Endothelial cell (in vitro differentiated cells): ENCODE measurements around the gene CARMIL1. TPM values are rescaled to one million over a fixed set of nuclear protein-coding genes. Genes with fewer than 3 reads are reported as not detected.

ENCODE experiments used
- DNase-seq: peaks from one replicate; pipeline ENCODE4 v3.0.0; 2021; ENCODE audit warnings: low spot score
- H3K27ac Mint-ChIP-seq: one replicate; pipeline ENCODE4 v1.8.0; 2021; ENCODE audit warnings: mixed read lengths, inconsistent platforms; ENCODE audit not compliant: unreplicated experiment
- H3K27me3 Mint-ChIP-seq: one replicate; pipeline ENCODE4 v1.8.0; 2021; ENCODE audit warnings: mild to moderate bottlenecking, moderate library complexity, mixed read lengths, inconsistent platforms; ENCODE audit not compliant: unreplicated experiment
- H3K36me3 Mint-ChIP-seq: one replicate; pipeline ENCODE4 v1.8.0; 2021; ENCODE audit warnings: mild to moderate bottlenecking, low read depth, mixed read lengths, inconsistent platforms; ENCODE audit not compliant: unreplicated experiment
- H3K4me1 Mint-ChIP-seq: one replicate; pipeline ENCODE4 v1.8.0; 2021; ENCODE audit warnings: mild to moderate bottlenecking, mixed read lengths, inconsistent platforms; ENCODE audit not compliant: unreplicated experiment
- H3K4me3 Mint-ChIP-seq: one replicate; pipeline ENCODE4 v1.8.0; 2021; ENCODE audit warnings: mild to moderate bottlenecking, mixed read lengths, inconsistent platforms; ENCODE audit not compliant: unreplicated experiment
- H3K9me3 Mint-ChIP-seq: one replicate; pipeline ENCODE4 v1.8.0; 2021; ENCODE audit warnings: mixed read lengths, inconsistent platforms; ENCODE audit not compliant: unreplicated experiment
- CTCF ChIP-seq: fragments of 200-600 bp; sonication (generic); IDR thresholded peaks from one replicate; pipeline ENCODE4 v1.5.0; 2021; ENCODE audit warnings: antibody characterized with exemption; ENCODE audit not compliant: unreplicated experiment
- total RNA-seq: library from RNA; stranded (reverse); fragmentation: NEBNext Ultra II Directional; extraction: Animal tissue kit (Norgen Biotek cat#: 25700); gene quantifications from one replicate; pipeline ENCODE4 v1.2.1, GENCODE V29; 2021; ENCODE audit not compliant: unreplicated experiment

Gene CARMIL1
- total RNA-seq, 1 donor from 2014 or later = 32.5 TPM

- DNase-seq = no peak
- Mint-ChIP-seq H3K27me3 (no peaks in the 10 kb centered on the region), H3K36me3 (no peaks in the 10 kb centered on the region), H3K9me3 (no peaks in the 10 kb centered on the region), H3K27ac (no peak overlapping the region), H3K4me1 (no peaks in the 10 kb centered on the region), H3K4me3 (no peak overlapping the region)
- TF ChIP-seq CTCF = no peak
Measured at GRCh38 chr6:25248123-25248522, 31.1 kb upstream of the CARMIL1 start.

- Mint-ChIP-seq H3K4me3 (no peak overlapping the region), H3K27me3 (no peaks in the 10 kb centered on the region), H3K4me1 (no peaks in the 10 kb centered on the region), H3K36me3 (no peaks in the 10 kb centered on the region), H3K9me3 (no peaks in the 10 kb centered on the region), H3K27ac (no peak overlapping the region)
- TF ChIP-seq CTCF = no peak
- DNase-seq = no peak
Measured at GRCh38 chr6:25249133-25249532, 30.0 kb upstream of the CARMIL1 start.

- Mint-ChIP-seq H3K27ac (no peak overlapping the region), H3K4me1 (no peaks in the 10 kb centered on the region), H3K36me3 (no peaks in the 10 kb centered on the region), H3K9me3 (no peaks in the 10 kb centered on the region), H3K27me3 (no peaks in the 10 kb centered on the region), H3K4me3 (no peak overlapping the region)
- TF ChIP-seq CTCF = no peak
- DNase-seq = no peak
Measured at GRCh38 chr6:25250878-25251277, 28.3 kb upstream of the CARMIL1 start.

GRCh38 chr6:25251426-25251825 lies 27.7 kb upstream of the CARMIL1 start:
- H3K36me3 Mint-ChIP-seq = no peaks in the 10 kb centered on the region
- H3K9me3 Mint-ChIP-seq = no peaks in the 10 kb centered on the region
- H3K27me3 Mint-ChIP-seq = no peaks in the 10 kb centered on the region
- no peak for TF ChIP-seq CTCF
- no peaks in the 10 kb centered on the region for H3K4me1 Mint-ChIP-seq
- no peak for DNase-seq
- no peak overlapping the region for H3K4me3 Mint-ChIP-seq
- H3K27ac Mint-ChIP-seq = no peak overlapping the region

GRCh38 chr6:25253351-25253750 lies 25.8 kb upstream of the CARMIL1 start:
- Mint-ChIP-seq H3K9me3 (no peaks in the 10 kb centered on the region), H3K36me3 (no peaks in the 10 kb centered on the region), H3K4me1 (no peaks in the 10 kb centered on the region), H3K4me3 (no peak overlapping the region), H3K27ac (no peak overlapping the region), H3K27me3 (no peaks in the 10 kb centered on the region)
- TF ChIP-seq CTCF = no peak
- DNase-seq = no peak
